KBM-7 (cell line): Measurements from ENCODE around the gene DHX40.
"Not testable (repeated sequence)": the region's sequence is repeated elsewhere in the genome, so short reads cannot be mapped to it uniquely, and the experiment has no call there.

ENCODE experiments used
- DNase-seq: peaks from one replicate; pipeline ENCODE4 v3.0.0-alpha.2; 2015
- in situ Hi-C: fragments of 300-500 bp; cut with MboI; formaldehyde crosslinking; loops from 2 replicates; pipeline ENCODE4 v1.14.3; 2020; ENCODE audit warnings: low sequenced_read_pairs, low pct_unique_long_range_greater_than_20kb, mixed read lengths

DHX40 gene

DNA sequence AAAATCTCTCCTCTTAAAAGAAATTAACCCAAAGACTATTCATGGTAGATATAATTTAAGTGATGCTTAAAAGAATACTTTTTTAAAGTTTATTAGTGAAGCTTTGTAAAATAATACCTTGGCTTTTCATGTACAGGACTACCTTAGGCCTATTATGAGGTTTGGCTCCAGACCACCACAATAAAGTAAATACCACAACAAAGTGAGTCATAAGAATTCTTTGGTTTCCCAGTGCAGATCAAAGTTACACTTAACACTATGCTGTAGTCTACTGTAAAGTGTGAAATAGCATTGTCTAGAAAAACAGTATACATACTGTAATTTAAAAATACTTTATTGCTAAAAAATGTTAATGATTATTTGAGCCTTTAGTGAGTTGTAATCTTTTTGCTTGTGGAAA, 85.9 kb downstream of the DHX40 start:
- DNase-seq = no peak
- in situ Hi-C loops = no loop called here

DNA sequence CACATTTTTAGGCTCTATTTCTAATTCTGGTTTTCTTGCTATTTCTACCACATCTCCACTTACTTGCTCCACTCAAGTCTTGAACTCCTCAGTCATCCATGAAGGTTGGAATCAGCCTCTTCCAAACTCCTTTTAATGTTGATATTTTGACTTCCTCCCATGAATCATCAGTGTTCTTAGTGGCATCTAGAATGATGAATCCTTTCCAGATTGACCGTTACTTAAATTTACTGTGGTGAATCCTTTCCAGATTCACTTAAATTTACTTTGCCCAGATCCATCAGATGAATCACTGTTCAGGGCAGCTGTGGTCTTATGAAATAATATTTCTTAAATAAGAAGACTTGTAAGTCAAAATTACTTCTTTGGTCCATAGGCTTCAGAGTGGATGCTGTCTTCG, 86.7 kb downstream of the DHX40 start:
- in situ Hi-C loops = no loop called here
- DNase-seq = no peak

DNA sequence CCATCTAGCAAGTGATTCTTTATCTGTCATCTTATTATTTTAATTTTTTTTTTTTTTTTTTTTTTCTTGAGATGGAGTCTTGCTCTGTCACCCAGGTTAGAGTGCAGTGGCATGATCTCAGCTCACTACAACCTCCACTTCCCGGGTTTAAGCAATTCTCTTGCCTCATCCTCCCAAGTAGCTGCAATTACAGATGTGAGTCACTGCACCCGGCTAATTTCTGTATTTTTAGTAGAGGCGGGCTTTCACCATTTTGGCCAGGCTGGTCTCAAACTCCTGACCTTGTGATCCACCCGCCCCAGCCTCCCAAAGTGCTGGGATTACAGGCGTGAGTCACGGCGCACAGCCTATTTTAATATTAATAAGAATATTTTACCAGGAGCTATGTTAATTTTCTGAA, 91.2 kb downstream of the DHX40 start:
- DNase-seq, in situ Hi-C loops: not testable (repeated sequence)
